Dendritic cell treated with granulocyte-macrophage colony-stimulating factor and Interleukin-4, amounts not matched to agents 40 ng/mL and 50 ng/mL, for 4 days (primary cell): Measurements from ENCODE around the gene CSMD2.
"Not testable (repeated sequence)": the region's sequence is repeated elsewhere in the genome, so short reads cannot be mapped to it uniquely, and the experiment has no call there.

Source experiments
- H3K27ac Mint-ChIP-seq: one replicate; pipeline ENCODE4 v1.8.0; 2022; ENCODE audit warnings: mild to moderate bottlenecking, mixed read lengths
- H3K27me3 Mint-ChIP-seq: one replicate; pipeline ENCODE4 v1.8.0; 2022; ENCODE audit warnings: mild to moderate bottlenecking, mixed read lengths
- H3K36me3 Mint-ChIP-seq: one replicate; pipeline ENCODE4 v1.8.0; 2022; ENCODE audit warnings: low read depth, mixed read lengths
- H3K4me1 Mint-ChIP-seq: one replicate; pipeline ENCODE4 v1.8.0; 2022; ENCODE audit warnings: low read depth, mixed read lengths
- H3K4me3 Mint-ChIP-seq: one replicate; pipeline ENCODE4 v1.8.0; 2022; ENCODE audit warnings: mild to moderate bottlenecking, moderate library complexity, mixed read lengths
- H3K9me3 Mint-ChIP-seq: one replicate; pipeline ENCODE4 v1.8.0; 2022; ENCODE audit warnings: mixed read lengths
- intact Hi-C: fragments of 100-400 bp; cut with micrococcal nuclease; formaldehyde crosslinking; loops from one replicate; pipeline ENCODE4 v1.15.0; 2022

CSMD2 gene

GRCh38 chr1:34164771-34165391 is at the start of gene CSMD2:
Gene CSMD2, minus strand, starts transcription at chr1:34165230. Its CDS starts 133 bp downstream, at chr1:34165097.
- Mint-ChIP-seq H3K27me3 (peaks cover 86% of the 10 kb centered on the region), H3K9me3 (no peaks in the 10 kb centered on the region), H3K4me3 (no peak within 1 kb of the TSS), H3K4me1 (no peaks in the 10 kb centered on the region), H3K27ac (no peak within 1 kb of the TSS), H3K36me3 (no peaks in the 10 kb centered on the region)
- intact Hi-C loops = no loop called here

- H3K36me3 Mint-ChIP-seq = no peaks in the 10 kb centered on the region
- H3K27me3 Mint-ChIP-seq = no peaks in the 10 kb centered on the region
- no peak overlapping the region for H3K4me3 Mint-ChIP-seq
- intact Hi-C loops = no loop called here
- H3K4me1 Mint-ChIP-seq = no peaks in the 10 kb centered on the region
- H3K27ac Mint-ChIP-seq = no peak overlapping the region
- no peaks in the 10 kb centered on the region for H3K9me3 Mint-ChIP-seq
Observed at GRCh38 chr1:34213956-34214355, 48.9 kb upstream of the CSMD2 start.

- no peak overlapping the region for H3K4me3 Mint-ChIP-seq
- no peaks in the 10 kb centered on the region for H3K9me3 Mint-ChIP-seq
- intact Hi-C loops = no loop called here
- H3K4me1 Mint-ChIP-seq = no peaks in the 10 kb centered on the region
- no peaks in the 10 kb centered on the region for H3K36me3 Mint-ChIP-seq
- no peaks in the 10 kb centered on the region for H3K27me3 Mint-ChIP-seq
- H3K27ac Mint-ChIP-seq = no peak overlapping the region
Observed at GRCh38 chr1:34212673-34213072, 47.6 kb upstream of the CSMD2 start.

- Mint-ChIP-seq H3K27me3 (no peaks in the 10 kb centered on the region), H3K36me3 (no peaks in the 10 kb centered on the region), H3K27ac (no peak overlapping the region), H3K4me1 (no peaks in the 10 kb centered on the region), H3K4me3 (no peak overlapping the region), H3K9me3 (no peaks in the 10 kb centered on the region)
- intact Hi-C loops = no loop called here
Observed at GRCh38 chr1:34199927-34200326, 34.9 kb upstream of the CSMD2 start.

- intact Hi-C loops = no loop called here
- Mint-ChIP-seq H3K4me1 (no peaks in the 10 kb centered on the region), H3K27me3 (peaks cover 11% of the 10 kb centered on the region), H3K27ac (no peak overlapping the region), H3K9me3 (no peaks in the 10 kb centered on the region), H3K36me3 (no peaks in the 10 kb centered on the region), H3K4me3 (no peak overlapping the region)
Observed at GRCh38 chr1:34192621-34193020, 27.6 kb upstream of the CSMD2 start.

- intact Hi-C loops = no loop called here
- Mint-ChIP-seq H3K9me3 (no peaks in the 10 kb centered on the region), H3K4me1 (no peaks in the 10 kb centered on the region), H3K27me3 (peaks cover 12% of the 10 kb centered on the region), H3K27ac (no peak overlapping the region), H3K4me3 (no peak overlapping the region), H3K36me3 (no peaks in the 10 kb centered on the region)
Observed at GRCh38 chr1:34190692-34191091, 25.7 kb upstream of the CSMD2 start.

GRCh38 chr1:34188985-34189384 is 24.0 kb upstream of the CSMD2 start:
- intact Hi-C loops = no loop called here
- no peaks in the 10 kb centered on the region for H3K36me3 Mint-ChIP-seq
- H3K27me3 Mint-ChIP-seq = peaks cover 12% of the 10 kb centered on the region
- H3K27ac Mint-ChIP-seq = no peak overlapping the region
- no peaks in the 10 kb centered on the region for H3K4me1 Mint-ChIP-seq
- no peaks in the 10 kb centered on the region for H3K9me3 Mint-ChIP-seq
- H3K4me3 Mint-ChIP-seq = no peak overlapping the region

GRCh38 chr1:34188418-34188817 is 23.4 kb upstream of the CSMD2 start:
- H3K27ac Mint-ChIP-seq = no peak overlapping the region
- H3K4me1 Mint-ChIP-seq = no peaks in the 10 kb centered on the region

GRCh38 chr1:34186741-34187494 is 21.9 kb upstream of the CSMD2 start:
- Mint-ChIP-seq H3K9me3 (no peaks in the 10 kb centered on the region), H3K27me3 (peaks cover 12% of the 10 kb centered on the region), H3K4me3 (no peak overlapping the region), H3K36me3 (no peaks in the 10 kb centered on the region), H3K27ac (no peak overlapping the region), H3K4me1 (no peaks in the 10 kb centered on the region)
- intact Hi-C loops = no loop called here

More at GRCh38 chr1:34188418-34188817, 23.4 kb upstream of the CSMD2 start:
- Mint-ChIP-seq H3K36me3 (no peaks in the 10 kb centered on the region), H3K4me3 (no peak overlapping the region), H3K27me3 (peaks cover 12% of the 10 kb centered on the region), H3K9me3 (no peaks in the 10 kb centered on the region)
- intact Hi-C loops = no loop called here

- H3K27me3 Mint-ChIP-seq = peaks cover 22% of the 10 kb centered on the region
- intact Hi-C loops, H3K36me3 Mint-ChIP-seq, H3K27ac Mint-ChIP-seq, H3K4me3 Mint-ChIP-seq, H3K4me1 Mint-ChIP-seq, H3K9me3 Mint-ChIP-seq: not testable (repeated sequence)
Observed at GRCh38 chr1:34183381-34183780, 18.4 kb upstream of the CSMD2 start.

- Mint-ChIP-seq H3K4me1 (no peaks in the 10 kb centered on the region), H3K36me3 (no peaks in the 10 kb centered on the region), H3K27ac (no peak overlapping the region), H3K9me3 (no peaks in the 10 kb centered on the region), H3K4me3 (no peak overlapping the region), H3K27me3 (peaks cover 45% of the 10 kb centered on the region)
- intact Hi-C loops = no loop called here
Observed at GRCh38 chr1:34178072-34178471, 13.0 kb upstream of the CSMD2 start.

GRCh38 chr1:34176830-34177603 is 12.0 kb upstream of the CSMD2 start, which contains the start of gene C1orf94:
Gene C1orf94, plus strand, starts transcription at chr1:34176907. Its CDS starts 883 bp downstream, at chr1:34177790.
- no peak within 1 kb of the TSS for H3K27ac Mint-ChIP-seq
- H3K27me3 Mint-ChIP-seq = peaks cover 45% of the 10 kb centered on the region
- no peaks in the 10 kb centered on the region for H3K9me3 Mint-ChIP-seq
- no peak within 1 kb of the TSS for H3K4me3 Mint-ChIP-seq
- no peaks in the 10 kb centered on the region for H3K4me1 Mint-ChIP-seq
- no peaks in the 10 kb centered on the region for H3K36me3 Mint-ChIP-seq
- intact Hi-C loops = no loop called here

GRCh38 chr1:34175744-34176143 is 10.7 kb upstream of the CSMD2 start:
- H3K4me3 Mint-ChIP-seq = no peak overlapping the region
- no peak overlapping the region for H3K27ac Mint-ChIP-seq
- peaks cover 46% of the 10 kb centered on the region for H3K27me3 Mint-ChIP-seq
- intact Hi-C loops = no loop called here
- no peaks in the 10 kb centered on the region for H3K9me3 Mint-ChIP-seq
- no peaks in the 10 kb centered on the region for H3K4me1 Mint-ChIP-seq
- H3K36me3 Mint-ChIP-seq = no peaks in the 10 kb centered on the region

- no peaks in the 10 kb centered on the region for H3K4me1 Mint-ChIP-seq
- H3K36me3 Mint-ChIP-seq = no peaks in the 10 kb centered on the region
- H3K4me3 Mint-ChIP-seq = no peak overlapping the region
- H3K27me3 Mint-ChIP-seq = peaks cover 77% of the 10 kb centered on the region
- H3K27ac Mint-ChIP-seq = no peak overlapping the region
- no peaks in the 10 kb centered on the region for H3K9me3 Mint-ChIP-seq
- intact Hi-C loops = no loop called here
Observed at GRCh38 chr1:34167389-34167788, 2.4 kb upstream of the CSMD2 start.
